Left lung (tissue), 10 donors: ENCODE results near the gene COASY. TPM values are rescaled to one million over a fixed set of nuclear protein-coding genes. Genes with fewer than 3 reads are reported as not detected.

Experiments
- ATAC-seq: fragments of 200-7000 bp; cut with Tn5 transposase; one replicate; pipeline ENCODE4 v1.9.1; 2020; ENCODE audit warnings: moderate library complexity
- DNase-seq, 4 donors: peaks; one replicate each; pipeline ENCODE4 v3.0.0-alpha.2; 2013 to 2020
- H3K27ac ChIP-seq, 2 donors: fragments of 200-600 bp; sonication (generic) in 1 of 2; one replicate each; pipeline versions ENCODE4 v1.5.0 to v1.8.0; 2020 to 2021
- H3K27me3 ChIP-seq, 2 donors: fragments of 200-600 bp; sonication (generic) in 1 of 2; one replicate each; pipeline versions ENCODE4 v1.5.0 to v1.8.0; 2020 to 2021
- H3K36me3 ChIP-seq, 2 donors: fragments of 200-600 bp; sonication (generic) in 1 of 2; one replicate each; pipeline versions ENCODE4 v1.5.0 to v1.8.0; 2020 to 2021
- H3K4me1 ChIP-seq, 2 donors: fragments of 200-600 bp; one replicate each; pipeline ENCODE4 v1.8.0; 2021
- H3K4me3 ChIP-seq, 2 donors: fragments of 200-600 bp; sonication (generic) in 1 of 2; one replicate each; pipeline versions ENCODE4 v1.5.0 to v1.8.0; 2020 to 2021; ENCODE audit warnings: mild to moderate bottlenecking in 1 of 2
- H3K9me3 ChIP-seq, 2 donors: fragments of 200-600 bp; sonication (generic) in 1 of 2; one replicate each; pipeline versions ENCODE4 v1.5.0 to v1.8.0; 2020 to 2021
- intact Hi-C, 2 donors: fragments of 100-400 bp; cut with DNase I; formaldehyde crosslinking; loops; one replicate each; pipeline versions ENCODE4 v1.11.2 to v1.14.2; 2022
- polyA plus RNA-seq, 6 donors: library from polyadenylated mRNA; unstranded; fragments of 120-200 nt; gene quantifications; one replicate each; pipeline ENCODE4 v1.2.1, GENCODE V29; 2013; ENCODE audit not compliant: insufficient read length in 6 of 6
- total RNA-seq, 2 donors: library from RNA; stranded (reverse); fragmentation: NEBNext Ultra II Directional; extraction: Animal tissue kit (Norgen Biotek cat#: 25700); gene quantifications; one replicate each; pipeline ENCODE4 v1.2.1, GENCODE V29; 2021
- TF ChIP-seq, protein P1 (sequence below), 2 donors: fragments of 200-600 bp; sonication (generic) in 1 of 2; IDR thresholded peaks; one replicate each; pipeline versions ENCODE4 v1.5.0 to v1.8.0; 2021; ENCODE audit warnings: antibody characterized with exemption in 2 of 2
- donor health status: DM: no; HTN: yes; CAD: no.
- donor health status: DM: no; HTN: no; CAD: no.

The COASY gene
- total and polyA plus RNA-seq, 8 donors, result 41.1 to 116 (median 43.7) TPM

DNA sequence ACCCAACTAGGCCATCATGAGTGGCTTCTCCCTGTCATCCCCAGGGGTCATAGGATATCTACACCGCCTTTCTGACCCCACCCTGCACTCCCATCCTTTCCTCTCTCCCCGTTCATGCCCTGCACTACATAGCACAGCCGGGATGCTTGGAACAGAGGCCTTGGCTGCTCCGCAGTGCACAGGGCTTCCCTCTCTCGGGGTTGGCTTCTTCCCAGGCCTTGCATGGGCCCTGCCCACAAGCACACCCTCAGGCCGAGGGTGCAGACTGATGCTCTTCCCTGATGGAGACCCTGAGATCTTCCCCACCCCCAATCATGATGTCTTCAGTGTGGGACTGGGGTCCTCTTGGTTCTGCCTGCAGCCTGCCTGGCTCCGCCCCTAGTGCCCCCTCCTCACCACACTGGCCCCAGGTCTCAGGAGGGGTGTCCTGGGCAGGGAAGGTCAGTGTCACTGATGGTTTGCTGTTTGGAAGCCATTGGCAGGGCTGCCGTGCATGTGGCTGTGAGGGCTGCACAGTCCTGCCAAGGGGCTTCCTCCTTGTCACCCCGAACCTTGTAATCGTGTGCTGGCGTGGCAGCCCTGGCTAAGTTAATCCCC, 40.2 kb upstream of the COASY start:
- DNase-seq (no peak), ATAC-seq (no peak)
- Histone ChIP-seq H3K4me3 (no peak overlapping the region), H3K36me3 (peaks cover 0 to 35% of the 10 kb centered on the region in 2 donors), H3K27ac (peak overlapping the region; percentile 83 to 93), H3K9me3 (no peaks in the 10 kb centered on the region), H3K4me1 (peaks cover 63 to 76% of the 10 kb centered on the region in 2 donors), H3K27me3 (no peaks in the 10 kb centered on the region)
- TF ChIP-seq, protein P1, sequence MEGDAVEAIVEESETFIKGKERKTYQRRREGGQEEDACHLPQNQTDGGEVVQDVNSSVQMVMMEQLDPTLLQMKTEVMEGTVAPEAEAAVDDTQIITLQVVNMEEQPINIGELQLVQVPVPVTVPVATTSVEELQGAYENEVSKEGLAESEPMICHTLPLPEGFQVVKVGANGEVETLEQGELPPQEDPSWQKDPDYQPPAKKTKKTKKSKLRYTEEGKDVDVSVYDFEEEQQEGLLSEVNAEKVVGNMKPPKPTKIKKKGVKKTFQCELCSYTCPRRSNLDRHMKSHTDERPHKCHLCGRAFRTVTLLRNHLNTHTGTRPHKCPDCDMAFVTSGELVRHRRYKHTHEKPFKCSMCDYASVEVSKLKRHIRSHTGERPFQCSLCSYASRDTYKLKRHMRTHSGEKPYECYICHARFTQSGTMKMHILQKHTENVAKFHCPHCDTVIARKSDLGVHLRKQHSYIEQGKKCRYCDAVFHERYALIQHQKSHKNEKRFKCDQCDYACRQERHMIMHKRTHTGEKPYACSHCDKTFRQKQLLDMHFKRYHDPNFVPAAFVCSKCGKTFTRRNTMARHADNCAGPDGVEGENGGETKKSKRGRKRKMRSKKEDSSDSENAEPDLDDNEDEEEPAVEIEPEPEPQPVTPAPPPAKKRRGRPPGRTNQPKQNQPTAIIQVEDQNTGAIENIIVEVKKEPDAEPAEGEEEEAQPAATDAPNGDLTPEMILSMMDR (IDR thresholded peaks at IDR 0.05), result no peak
- intact Hi-C loops, result no loop called here

- no peak for ATAC-seq
- peaks cover 60 to 75% of the 10 kb centered on the region in 2 donors for H3K4me1 ChIP-seq
These were observed 39.6 kb upstream of the COASY start for GRCh38 chr17:42522263-42522790.

GRCh38 chr17:42522798-42523278, 39.1 kb upstream of the COASY start:
- no peak overlapping the region for H3K4me3 ChIP-seq
- peaks cover 55 to 70% of the 10 kb centered on the region in 2 donors for H3K4me1 ChIP-seq
- ATAC-seq (no peak), DNase-seq (no peak)
- no peaks in the 10 kb centered on the region for H3K27me3 ChIP-seq
- intact Hi-C loops, result no loop called here
- H3K9me3 ChIP-seq, result no peaks in the 10 kb centered on the region
- TF ChIP-seq, protein P1 (IDR thresholded peaks at IDR 0.05), result no peak
- H3K27ac ChIP-seq, result peak overlapping the region; percentile 83 to 93
- peaks cover 0 to 30% of the 10 kb centered on the region in 2 donors for H3K36me3 ChIP-seq

More at GRCh38 chr17:42522263-42522790, 39.6 kb upstream of the COASY start:
- no peak for DNase-seq
- Histone ChIP-seq H3K27me3 (no peaks in the 10 kb centered on the region), H3K36me3 (peaks cover 0 to 30% of the 10 kb centered on the region in 2 donors), H3K4me3 (no peak overlapping the region), H3K27ac (peak overlapping the region; percentile 83 to 93), H3K9me3 (no peaks in the 10 kb centered on the region)
- intact Hi-C loops, result no loop called here
- TF ChIP-seq, protein P1 (IDR thresholded peaks at IDR 0.05), result no peak

- Histone ChIP-seq H3K9me3 (no peaks in the 10 kb centered on the region), H3K27me3 (no peaks in the 10 kb centered on the region)
- intact Hi-C loops, result loop anchor here in 1 of 2 donors (5.0 kb wide), 1 partner anchor 203 kb away; no protein-coding TSS in a partner anchor
These were observed 36.7 kb upstream of the COASY start for GRCh38 chr17:42525221-42525620.

GRCh38 chr17:42526031-42526444, 35.9 kb upstream of the COASY start:
- Histone ChIP-seq H3K4me3 (no peak overlapping the region), H3K9me3 (no peaks in the 10 kb centered on the region), H3K27me3 (no peaks in the 10 kb centered on the region), H3K36me3 (peaks cover 0 to 26% of the 10 kb centered on the region in 2 donors), H3K27ac (peak overlapping the region; percentile 39 to 65), H3K4me1 (peaks cover 24 to 51% of the 10 kb centered on the region in 2 donors)
- TF ChIP-seq, protein P1 (IDR thresholded peaks at IDR 0.05), result no peak
- DNase-seq (no peak), ATAC-seq (peak; percentile 29)
- intact Hi-C loops, result loop anchor here in 1 of 2 donors (5.0 kb wide), 1 partner anchor 204 kb away; no protein-coding TSS in a partner anchor

More at GRCh38 chr17:42525221-42525620, 36.7 kb upstream of the COASY start:
- H3K4me1 ChIP-seq, result peaks cover 31 to 51% of the 10 kb centered on the region in 2 donors
- no peak overlapping the region for H3K4me3 ChIP-seq
- TF ChIP-seq, protein P1 (IDR thresholded peaks at IDR 0.05), result no peak
- peaks cover 0 to 30% of the 10 kb centered on the region in 2 donors for H3K36me3 ChIP-seq
- ATAC-seq (no peak), DNase-seq (no peak)
- H3K27ac ChIP-seq, result peak overlapping the region in 1 of 2 donors; percentile 65
